ENCODE results near the gene COL23A1.

Gene COL23A1

GRCh38 chr5:178291969-178292825 is 298.0 kb downstream of the COL23A1 start:
- DNase-seq, result no peak

GRCh38 chr5:178291161-178291561 is 299.0 kb downstream of the COL23A1 start:
- DNase-seq, result no peak

- DNase-seq, result no peak
These were observed 299.8 kb downstream of the COL23A1 start for GRCh38 chr5:178290376-178290775.

GRCh38 chr5:178289438-178289837 is 300.8 kb downstream of the COL23A1 start:
- DNase-seq, result no peak

- DNase-seq, result no peak
These were observed 301.5 kb downstream of the COL23A1 start for GRCh38 chr5:178288401-178289368.

- no peak for DNase-seq
These were observed 302.4 kb downstream of the COL23A1 start for GRCh38 chr5:178287791-178288105.

- no peak for DNase-seq
These were observed 303.0 kb downstream of the COL23A1 start for GRCh38 chr5:178287091-178287790.

- no peak for DNase-seq
These were observed 303.7 kb downstream of the COL23A1 start for GRCh38 chr5:178286226-178287090.

GRCh38 chr5:178285399-178286225 is 304.6 kb downstream of the COL23A1 start:
- DNase-seq, result no peak

- DNase-seq, result no peak
These were observed 305.2 kb downstream of the COL23A1 start for GRCh38 chr5:178284996-178285395.

GRCh38 chr5:178284093-178284675 is 306.0 kb downstream of the COL23A1 start:
- DNase-seq, result no peak

GRCh38 chr5:178283520-178283919 is 306.7 kb downstream of the COL23A1 start:
- no peak for DNase-seq

GRCh38 chr5:178282391-178282790 is 307.8 kb downstream of the COL23A1 start:
- no peak for DNase-seq

GRCh38 chr5:178281331-178281730 is 308.9 kb downstream of the COL23A1 start:
- DNase-seq, result no peak

- no peak for DNase-seq
These were observed 309.6 kb downstream of the COL23A1 start for GRCh38 chr5:178280631-178281030.

GRCh38 chr5:178279723-178280438 is 310.3 kb downstream of the COL23A1 start:
- peak; percentile 35 for DNase-seq

- DNase-seq, result no peak
These were observed 311.0 kb downstream of the COL23A1 start for GRCh38 chr5:178279026-178279722.

- DNase-seq, result no peak
These were observed 311.7 kb downstream of the COL23A1 start for GRCh38 chr5:178278358-178279023.

- no peak for DNase-seq
These were observed 312.3 kb downstream of the COL23A1 start for GRCh38 chr5:178277866-178278265.
